Keratinocyte (primary cell): ENCODE measurements around the gene ZNF682. TPM values are rescaled to one million over a fixed set of nuclear protein-coding genes. Genes with fewer than 3 reads are reported as not detected.
"Not testable (repeated sequence)": the region's sequence is repeated elsewhere in the genome, so short reads cannot be mapped to it uniquely, and the experiment has no call there.

Source experiments
- DNase-seq: peaks from one replicate; pipeline ENCODE4 v3.0.0-alpha.2; 2011; ENCODE audit warnings: low read depth, missing footprints, low spot score
- FAIRE-seq: peaks from 2 replicates; lab custom pipeline; 2011; peaks lifted over from hg19 to GRCh38; lab: Jason Lieb, UNC
- H2AFZ ChIP-seq: 2 replicates; pipeline ENCODE4 v1.6.0; 2012; ENCODE audit warnings: low read length, control low read depth, inconsistent platforms; ENCODE audit not compliant: control insufficient read depth
- H3K27ac ChIP-seq: 2 replicates; pipeline ENCODE4 v1.5.1; 2011; ENCODE audit warnings: low read length; ENCODE audit not compliant: control insufficient read depth, insufficient read depth
- H3K27me3 ChIP-seq: 3 replicates; pipeline ENCODE4 v1.6.0; 2011; ENCODE audit warnings: low read length; ENCODE audit not compliant: control insufficient read depth, insufficient read depth; ENCODE audit errors: extremely low read depth
- H3K36me3 ChIP-seq, 2 experiments: 2 replicates in 1 of 2; 3 replicates in 1 of 2; pipeline ENCODE4 v1.5.1; 2011; ENCODE audit warnings: low read length in 2 of 2, mild to moderate bottlenecking in 1 of 2; ENCODE audit not compliant: control insufficient read depth in 2 of 2, insufficient read depth in 2 of 2; ENCODE audit errors: extremely low read depth in 1 of 2
- H3K4me1 ChIP-seq: 3 replicates; pipeline ENCODE4 v1.5.1; 2011; ENCODE audit warnings: low read length; ENCODE audit not compliant: control insufficient read depth, insufficient read depth; ENCODE audit errors: extremely low read depth
- H3K4me2 ChIP-seq: 3 replicates; pipeline ENCODE4 v1.6.0; 2011; ENCODE audit warnings: low read depth, low read length; ENCODE audit not compliant: control insufficient read depth, insufficient read depth; ENCODE audit errors: extremely low read depth
- H3K4me3 ChIP-seq, 3 experiments: fragments of 200-600 bp in 1 of 3; sonication (generic) in 1 of 3; 2 replicates in 2 of 3; 3 replicates in 1 of 3; pipeline ENCODE4 v1.5.1; 2011 to 2016; ENCODE audit warnings: low read length in 3 of 3, mild to moderate bottlenecking in 3 of 3, control low read depth in 2 of 3, inconsistent platforms in 1 of 3, low read depth in 1 of 3, mixed read lengths in 1 of 3, mixed run types in 1 of 3, moderate library complexity in 1 of 3; ENCODE audit not compliant: control insufficient read depth in 2 of 3, insufficient read depth in 2 of 3; ENCODE audit errors: extremely low read depth in 1 of 3
- H3K79me2 ChIP-seq: 2 replicates; pipeline ENCODE4 v1.6.0; 2012; ENCODE audit warnings: low read length; ENCODE audit not compliant: control insufficient read depth, insufficient read depth
- H3K9ac ChIP-seq: 3 replicates; pipeline ENCODE4 v1.6.0; 2011; ENCODE audit warnings: low read length; ENCODE audit not compliant: control insufficient read depth, insufficient read depth; ENCODE audit errors: extremely low read depth
- H3K9me1 ChIP-seq: 3 replicates; pipeline ENCODE4 v1.6.0; 2011; ENCODE audit warnings: low read length; ENCODE audit not compliant: control insufficient read depth, insufficient read depth; ENCODE audit errors: extremely low read depth
- H3K9me3 ChIP-seq: 2 replicates; pipeline ENCODE4 v1.5.1; 2012; ENCODE audit warnings: low read depth, low read length; ENCODE audit not compliant: control insufficient read depth
- H4K20me1 ChIP-seq: 3 replicates; pipeline ENCODE4 v1.6.0; 2011; ENCODE audit warnings: low read length; ENCODE audit not compliant: control insufficient read depth, insufficient read depth; ENCODE audit errors: extremely low read depth
- CTCF ChIP-seq, 3 experiments: IDR thresholded peaks in 1 of 3; conservative IDR thresholded peaks in 1 of 3; optimal IDR thresholded peaks in 1 of 3; 2 replicates in 2 of 3; 3 replicates in 1 of 3; pipeline versions ENCODE3 to v1.5.1; 2011; ENCODE audit warnings: low read length in 3 of 3, mild to moderate bottlenecking in 3 of 3, moderate library complexity in 2 of 3, control low read depth in 1 of 3, inconsistent platforms in 1 of 3; ENCODE audit not compliant: insufficient read depth in 2 of 3; ENCODE audit errors: extremely low read depth in 1 of 3
- EZH2 ChIP-seq: IDR thresholded peaks from one replicate; pipeline ENCODE4 v1.6.1; 2012; ENCODE audit warnings: inconsistent platforms, mild to moderate bottlenecking, low read length, moderate library complexity
- dilution Hi-C: fragments of 300-500 bp; cut with MboI; formaldehyde crosslinking; loops from one replicate; pipeline ENCODE4 v1.7.0; 2020; ENCODE audit warnings: low sequenced_read_pairs; ENCODE audit not compliant: extremely low pct_ligation_motif_present
- polyA plus RNA-seq, 5 experiments: library from polyadenylated mRNA; depleted of rRNA in 3 of 5; stranded (reverse) in 3 of 5; stranded (forward) in 1 of 5; unstranded in 1 of 5; fragments of >200 nt; gene quantifications; 1 replicate in 1 of 5; 2 replicates in 3 of 5; 3 replicates in 1 of 5; pipeline versions ENCODE4 v1.2.1 to v1.2.3, GENCODE V29; 2011 to 2012; ENCODE audit warnings: missing spikeins in 2 of 5, low read depth in 1 of 5, low replicate concordance in 1 of 5

The ZNF682 gene
- polyA plus RNA-seq, 1 donor (not counting 4 experiments of a cell fraction or from before 2014, with no cell fraction given): 6.0 TPM

GRCh38 chr19:20072936-20073335 is 33.6 kb upstream of the ZNF682 start:
- FAIRE-seq (no peak), DNase-seq (no peak)
- H3K9ac ChIP-seq: no peak overlapping the region
- no peaks in the 10 kb centered on the region for H3K4me1 ChIP-seq
- no peaks in the 10 kb centered on the region for H3K27me3 ChIP-seq
- H3K4me2 ChIP-seq: no peak overlapping the region
- no peaks in the 10 kb centered on the region for H4K20me1 ChIP-seq
- no peaks in the 10 kb centered on the region for H3K79me2 ChIP-seq
- no peaks in the 10 kb centered on the region for H3K9me1 ChIP-seq
- no peaks in the 10 kb centered on the region for H3K9me3 ChIP-seq
- TF ChIP-seq CTCF (optimal IDR thresholded peaks at IDR 0.05 in 1 of 3, IDR thresholded peaks at IDR 0.05 in 1 of 3, conservative IDR thresholded peaks at IDR 0.05 in 1 of 3; ENCODE audit: extremely low read depth in 1 of 3, insufficient read depth in 2 of 3, low read length in 3 of 3): no peak
- TF ChIP-seq EZH2: no peak
- no peak overlapping the region for H3K27ac ChIP-seq
- H3K36me3 ChIP-seq: no peaks in the 10 kb centered on the region
- dilution Hi-C loops: no loop called here
- H2AFZ ChIP-seq: no peak overlapping the region
- no peak overlapping the region for H3K4me3 ChIP-seq

- Histone ChIP-seq H3K27me3 (no peaks in the 10 kb centered on the region), H3K4me3 (no peak overlapping the region), H3K36me3 (no peaks in the 10 kb centered on the region), H3K9ac (no peak overlapping the region), H2AFZ (no peak overlapping the region), H3K79me2 (no peaks in the 10 kb centered on the region), H3K9me3 (no peaks in the 10 kb centered on the region), H3K27ac (no peak overlapping the region), H3K9me1 (no peaks in the 10 kb centered on the region), H4K20me1 (no peaks in the 10 kb centered on the region), H3K4me2 (no peak overlapping the region), H3K4me1 (no peaks in the 10 kb centered on the region)
- no peak for TF ChIP-seq EZH2
- TF ChIP-seq CTCF (optimal IDR thresholded peaks at IDR 0.05 in 1 of 3, IDR thresholded peaks at IDR 0.05 in 1 of 3, conservative IDR thresholded peaks at IDR 0.05 in 1 of 3; ENCODE audit: extremely low read depth in 1 of 3, insufficient read depth in 2 of 3, low read length in 3 of 3): no peak
- DNase-seq: no peak
- FAIRE-seq: no peak
- dilution Hi-C loops: no loop called here
Measured at GRCh38 chr19:20070691-20071090, 31.4 kb upstream of the ZNF682 start.

- H3K4me2 ChIP-seq, H3K9me1 ChIP-seq, DNase-seq, H3K36me3 ChIP-seq, H3K79me2 ChIP-seq, H3K9me3 ChIP-seq, H3K4me3 ChIP-seq, H3K27me3 ChIP-seq, dilution Hi-C loops, H3K4me1 ChIP-seq, H2AFZ ChIP-seq, FAIRE-seq, H3K9ac ChIP-seq, H4K20me1 ChIP-seq, H3K27ac ChIP-seq: not testable (repeated sequence)
Measured at GRCh38 chr19:20068559-20068958, 29.3 kb upstream of the ZNF682 start.
